HG03045 (cell line): ENCODE data around the gene GALNT17.

Experiments used
- ATAC-seq: cut with Tn5 transposase; IDR thresholded peaks from one replicate; pipeline ENCODE4 v1.9.1; 2021; ENCODE audit warnings: mild to moderate bottlenecking, moderate library complexity; ENCODE audit not compliant: unreplicated experiment

GALNT17 gene

GRCh38 chr7:71278257-71278656 is 146.3 kb downstream of the GALNT17 start:
- no peak for ATAC-seq

GRCh38 chr7:71281261-71281660 is 149.3 kb downstream of the GALNT17 start:
- no peak for ATAC-seq

- ATAC-seq = no peak
Measured at GRCh38 chr7:71283802-71284201, 151.9 kb downstream of the GALNT17 start.

- ATAC-seq = no peak
Measured at GRCh38 chr7:71285571-71286145, 153.7 kb downstream of the GALNT17 start.

GRCh38 chr7:71286336-71286735 is 154.4 kb downstream of the GALNT17 start:
- ATAC-seq = no peak

GRCh38 chr7:71286924-71287323 is 155.0 kb downstream of the GALNT17 start:
- ATAC-seq = no peak

GRCh38 chr7:71290452-71290851 is 158.5 kb downstream of the GALNT17 start:
- ATAC-seq = no peak

GRCh38 chr7:71298378-71298777 is 166.4 kb downstream of the GALNT17 start:
- no peak for ATAC-seq

- ATAC-seq = no peak
Measured at GRCh38 chr7:71300086-71300485, 168.1 kb downstream of the GALNT17 start.

- no peak for ATAC-seq
Measured at GRCh38 chr7:71300603-71301002, 168.7 kb downstream of the GALNT17 start.

GRCh38 chr7:71301167-71301566 is 169.2 kb downstream of the GALNT17 start:
- no peak for ATAC-seq

- ATAC-seq = no peak
Measured at GRCh38 chr7:71303566-71303965, 171.6 kb downstream of the GALNT17 start.

GRCh38 chr7:71308096-71308495 is 176.2 kb downstream of the GALNT17 start:
- ATAC-seq = no peak

GRCh38 chr7:71311576-71311975 is 179.6 kb downstream of the GALNT17 start:
- no peak for ATAC-seq

GRCh38 chr7:71312755-71313490 is 181.0 kb downstream of the GALNT17 start:
- ATAC-seq = no peak

- ATAC-seq = no peak
Measured at GRCh38 chr7:71313553-71313952, 181.6 kb downstream of the GALNT17 start.

- ATAC-seq = no peak
Measured at GRCh38 chr7:71320916-71321315, 189.0 kb downstream of the GALNT17 start.

GRCh38 chr7:71322201-71322600 is 190.3 kb downstream of the GALNT17 start:
- no peak for ATAC-seq

- ATAC-seq = no peak
Measured at GRCh38 chr7:71323726-71324125, 191.8 kb downstream of the GALNT17 start.

- no peak for ATAC-seq
Measured at GRCh38 chr7:71325151-71325550, 193.2 kb downstream of the GALNT17 start.

GRCh38 chr7:71326595-71326994 is 194.7 kb downstream of the GALNT17 start:
- no peak for ATAC-seq

- no peak for ATAC-seq
Measured at GRCh38 chr7:71327946-71328345, 196.0 kb downstream of the GALNT17 start.
